Stimulated activated CD4-positive, alpha-beta T cell treated with anti-CD3 and anti-CD28 coated beads, Interleukin-1b, Interleukin-23, amount 100 ng/mL, for 1 hour (primary cell): ENCODE data around the gene MEGF9.
"Not testable (repeated sequence)": the region's sequence is repeated elsewhere in the genome, so short reads cannot be mapped to it uniquely, and the experiment has no call there.

Experiments used
- DNase-seq, 2 donors: peaks; one replicate each; pipeline ENCODE4 v3.0.0-alpha.2; 2020; ENCODE audit warnings: low read depth in 2 of 2

MEGF9 gene

GRCh38 chr9:120574473-120574872 lies 139.8 kb downstream of the MEGF9 start:
- no peak for DNase-seq

DNA sequence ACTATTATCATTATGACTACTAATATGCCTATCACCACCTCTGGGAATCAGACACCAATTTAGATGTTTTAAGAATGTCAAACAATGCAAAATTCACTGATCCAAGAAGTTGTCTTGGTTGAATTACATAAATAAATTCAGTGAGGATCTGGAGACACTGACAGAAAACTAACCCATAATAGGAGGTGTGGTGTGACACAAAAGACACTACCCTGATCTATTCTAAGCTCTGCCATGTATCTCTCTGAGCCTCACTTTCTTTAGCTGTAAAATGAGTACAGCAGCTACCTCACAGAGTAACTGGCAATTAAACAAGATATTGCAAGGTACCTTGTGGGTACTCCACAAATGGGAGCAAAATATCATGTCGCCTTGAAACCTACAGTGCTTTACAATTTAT lies 141.8 kb downstream of the MEGF9 start:
- no peak for DNase-seq

DNA sequence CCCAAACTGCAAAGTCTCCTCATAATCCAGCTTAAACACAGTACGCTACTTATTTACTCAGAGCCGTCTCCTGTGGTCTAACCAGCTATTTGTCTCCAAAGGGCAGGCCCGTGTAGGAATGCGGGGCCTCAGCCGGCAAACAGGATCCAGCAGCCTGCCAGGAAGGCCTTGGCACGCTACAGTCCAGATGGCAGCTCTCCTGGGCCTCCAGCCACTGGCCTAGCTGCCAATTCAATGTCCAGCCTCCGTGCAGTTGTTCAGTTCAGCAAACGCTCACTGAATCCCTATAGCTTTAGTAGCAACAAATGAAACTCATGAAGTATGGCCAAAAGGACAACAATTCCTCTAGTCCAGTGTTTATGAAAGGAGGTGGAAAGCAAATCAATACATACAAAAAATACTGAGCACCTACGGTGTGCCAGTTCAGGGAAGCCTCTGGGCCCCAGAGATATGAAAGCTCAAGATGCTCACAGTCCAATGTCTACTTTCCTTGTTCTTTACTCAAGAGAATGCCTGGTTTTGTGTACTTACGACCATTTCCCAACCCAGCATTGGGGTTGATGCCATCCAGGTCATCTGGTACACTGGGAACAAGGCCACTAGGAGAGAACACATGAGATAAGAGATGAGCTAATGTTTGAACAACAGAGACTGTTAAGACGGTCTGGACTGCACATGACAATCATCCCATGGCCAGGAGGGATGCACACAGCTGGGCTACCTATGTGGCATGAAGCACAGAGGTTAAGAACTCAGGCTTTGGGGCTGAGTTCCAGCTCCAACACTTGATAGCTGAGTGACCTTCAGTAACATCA lies 142.6 kb downstream of the MEGF9 start:
- no peak for DNase-seq

DNA sequence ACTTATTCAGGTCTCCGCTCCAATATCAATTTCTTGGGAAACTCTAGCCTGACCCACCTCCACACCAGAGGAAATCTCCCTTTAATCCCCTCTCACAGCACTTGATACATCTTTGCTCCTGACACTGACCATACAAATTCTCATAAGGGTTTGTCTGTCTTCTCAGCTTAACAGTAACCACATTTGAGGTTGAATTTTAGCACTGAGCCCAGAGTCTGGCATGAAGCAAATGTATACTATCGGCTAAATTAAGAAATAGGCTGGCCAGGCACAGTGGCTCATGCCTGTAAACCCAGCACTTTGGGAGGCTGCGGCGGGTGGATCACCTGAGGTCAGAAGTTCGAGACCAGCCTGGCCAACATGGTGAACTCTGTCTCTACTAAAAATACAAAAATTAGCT lies 144.0 kb downstream of the MEGF9 start:
- no peak for DNase-seq

DNA sequence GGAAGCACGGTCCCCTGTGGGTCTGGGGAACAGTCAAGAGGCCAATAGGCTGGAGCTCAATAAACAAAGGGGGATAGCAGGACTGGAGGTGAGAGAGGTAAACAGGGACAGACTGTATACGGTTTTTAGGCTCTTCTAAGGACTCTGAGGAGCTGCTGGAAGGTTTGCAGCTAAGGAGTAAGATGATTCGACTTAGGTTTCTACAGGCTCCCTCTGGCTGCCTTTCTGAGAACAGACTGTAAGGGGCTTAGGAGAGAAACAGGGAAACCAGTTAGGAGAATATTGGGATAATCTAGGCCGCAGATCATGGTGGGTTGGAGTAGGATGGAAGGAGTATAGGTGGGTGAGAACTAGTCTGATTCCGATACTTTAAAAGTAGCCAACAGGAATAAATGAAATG lies 144.7 kb downstream of the MEGF9 start:
- DNase-seq: no peak

DNA sequence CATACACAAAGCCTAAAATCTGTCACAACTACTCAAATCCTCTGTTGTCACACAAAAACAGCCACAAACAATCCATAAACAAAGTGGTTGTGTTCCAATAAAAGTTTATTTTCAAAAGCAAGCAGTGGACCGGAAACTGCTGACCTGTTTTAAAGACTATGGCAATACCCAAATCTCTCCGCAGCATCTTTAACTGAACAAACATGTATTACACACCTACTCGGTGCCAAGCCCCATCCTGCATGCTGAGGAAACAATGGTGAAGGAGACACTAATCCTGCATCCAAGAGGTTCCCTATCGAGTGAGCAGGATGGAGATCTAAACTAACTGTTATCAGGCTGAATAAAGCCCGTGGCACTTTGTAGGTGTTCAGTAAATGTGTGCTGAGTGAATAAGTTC lies 145.5 kb downstream of the MEGF9 start:
- no peak for DNase-seq

DNA sequence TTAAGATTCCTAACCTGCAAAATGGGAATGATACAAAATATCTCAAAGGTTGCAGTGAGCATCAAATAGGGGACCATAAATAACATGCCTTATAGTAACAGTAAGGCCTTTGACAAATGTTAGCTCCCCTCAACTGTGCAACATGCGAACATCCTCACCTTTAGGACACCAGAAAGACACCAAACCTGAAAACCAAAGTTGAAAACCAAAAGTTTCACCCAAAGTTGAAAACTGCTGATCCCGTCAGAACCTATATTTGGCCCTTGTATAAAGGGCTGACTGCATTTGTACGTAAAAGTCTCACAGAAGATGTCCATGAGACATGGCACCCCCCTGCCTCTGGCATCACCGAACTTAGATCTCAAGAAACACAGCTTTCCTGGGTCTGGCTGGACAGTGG lies 146.4 kb downstream of the MEGF9 start:
- no peak for DNase-seq

GRCh38 chr9:120567081-120567480 lies 147.2 kb downstream of the MEGF9 start:
- no peak for DNase-seq

- no peak for DNase-seq
These were observed 149.7 kb downstream of the MEGF9 start for GRCh38 chr9:120564589-120564988.

DNA sequence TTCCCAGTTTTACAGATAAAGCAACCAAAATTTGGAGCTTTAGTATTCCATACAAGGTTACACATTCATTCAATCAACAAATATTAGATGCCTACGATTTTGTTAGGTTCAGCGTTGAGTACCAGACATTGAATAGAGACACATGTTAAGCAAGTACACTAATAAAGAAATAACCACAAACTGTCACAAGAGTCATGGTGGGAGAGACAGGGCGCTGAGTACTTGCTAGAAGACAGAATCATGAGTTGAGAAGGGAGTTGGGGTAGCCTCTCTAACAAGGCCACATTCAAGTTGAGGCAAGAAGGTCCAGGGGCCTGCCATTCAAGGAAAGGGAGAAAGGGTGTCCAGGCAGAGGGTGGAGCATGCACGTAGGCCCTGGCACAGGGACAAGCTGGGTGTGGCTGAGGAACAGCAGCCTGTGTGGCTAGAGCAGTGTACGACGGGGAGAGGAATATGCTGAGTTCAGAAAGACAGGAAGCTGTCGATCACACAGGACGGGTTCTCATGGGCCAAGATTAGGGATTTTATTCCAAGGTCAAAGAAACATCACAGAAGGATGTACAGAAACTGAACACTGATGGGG lies 151.3 kb downstream of the MEGF9 start:
- no peak for DNase-seq

- no peak for DNase-seq
These were observed 152.6 kb downstream of the MEGF9 start for GRCh38 chr9:120561709-120562108.

DNA sequence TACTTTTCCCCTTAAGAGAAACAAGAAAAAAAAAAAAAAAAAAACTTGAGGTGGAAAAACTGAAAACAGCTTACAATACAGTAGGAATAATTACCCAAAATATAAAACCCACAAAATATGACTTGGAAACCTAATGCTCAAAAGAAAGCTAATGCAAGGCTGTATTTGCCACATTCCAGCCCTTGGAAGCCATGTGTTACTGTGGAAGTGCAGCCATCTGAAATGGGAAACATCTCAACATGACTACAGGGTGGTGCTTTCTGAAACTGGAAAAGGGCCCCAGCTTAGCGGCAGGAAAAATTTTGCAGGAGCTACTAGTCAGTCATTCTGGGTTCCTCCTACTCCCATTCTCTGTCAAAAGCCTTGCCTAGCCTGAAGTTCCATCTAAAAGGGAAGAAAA lies 154.7 kb downstream of the MEGF9 start:
- DNase-seq: no peak

DNA sequence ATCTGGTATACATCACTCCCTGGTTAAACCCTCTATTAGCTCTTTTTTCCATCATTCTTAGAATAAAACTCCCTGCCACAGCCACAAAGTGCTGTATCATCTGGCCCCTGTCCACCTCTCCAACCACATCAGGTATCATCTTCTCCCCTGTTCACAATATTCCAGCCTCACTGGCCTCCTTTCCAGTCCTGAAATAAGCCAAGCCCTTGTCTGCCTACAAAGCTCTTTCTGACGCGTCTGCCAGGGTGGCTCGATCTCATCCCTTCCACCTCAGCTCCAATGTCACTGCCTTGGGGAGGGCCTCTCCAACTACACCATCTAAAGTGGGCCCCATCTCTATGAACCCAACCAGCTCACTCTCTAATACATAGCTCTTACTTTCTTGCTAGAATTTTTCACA lies 155.8 kb downstream of the MEGF9 start:
- DNase-seq: no peak

GRCh38 chr9:120557205-120557604 lies 157.1 kb downstream of the MEGF9 start:
- no peak for DNase-seq

DNA sequence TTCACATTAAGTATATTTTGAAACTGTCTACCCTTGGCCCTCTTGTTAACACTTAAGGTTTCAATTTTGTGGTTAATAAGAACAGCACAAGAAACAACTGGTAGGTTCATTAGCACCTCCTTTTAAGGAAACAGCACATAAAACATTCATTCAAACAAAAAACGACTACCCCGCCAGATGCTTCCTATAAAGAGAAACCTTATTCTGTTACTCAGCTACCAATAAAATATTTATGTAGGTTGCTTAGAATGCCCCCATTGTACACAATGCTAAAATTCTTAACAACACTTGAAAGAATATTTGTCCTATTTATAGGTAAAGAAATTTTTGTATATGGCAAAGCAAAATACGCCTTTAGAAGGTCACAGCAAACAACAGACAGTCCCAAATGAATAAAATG lies 157.5 kb downstream of the MEGF9 start:
- no peak for DNase-seq

DNA sequence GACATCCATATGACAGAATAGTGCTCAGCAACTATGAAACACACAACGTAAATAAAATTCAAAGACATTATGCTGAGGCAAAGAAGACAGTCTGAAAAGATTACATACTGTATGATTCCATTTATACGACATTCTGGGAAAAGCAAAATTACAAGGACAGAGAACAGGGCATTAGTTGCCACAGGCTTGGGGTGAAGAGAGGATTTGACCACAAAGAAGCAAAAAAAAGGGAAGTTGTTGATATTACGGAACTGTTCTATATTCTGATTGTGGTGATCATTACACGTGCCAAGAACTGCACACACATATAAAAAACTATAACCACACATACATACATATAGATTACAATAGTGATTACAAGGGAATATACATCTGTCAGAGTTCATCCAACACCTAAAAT lies 158.4 kb downstream of the MEGF9 start:
- DNase-seq: no peak

DNA sequence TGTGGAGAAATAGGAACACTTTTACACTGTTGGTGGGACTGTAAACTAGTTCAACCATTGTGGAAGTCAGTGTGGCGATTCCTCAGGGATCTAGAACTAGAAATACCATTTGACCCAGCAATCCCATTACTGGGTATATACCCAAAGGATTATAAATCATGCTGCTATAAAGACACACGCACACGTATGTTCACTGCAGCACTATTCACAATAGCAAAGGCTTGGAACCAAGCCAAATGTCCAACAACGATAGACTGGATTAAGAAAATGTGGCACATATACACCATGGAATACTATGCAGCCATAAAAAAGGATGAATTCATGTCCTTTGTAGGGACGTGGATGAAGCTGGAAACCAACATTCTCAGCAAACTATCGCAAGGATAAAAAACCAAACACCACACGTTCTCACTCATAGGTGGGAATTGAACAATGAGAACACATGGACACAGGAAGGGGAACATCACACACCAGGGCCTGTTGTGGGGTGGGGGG lies 162.0 kb downstream of the MEGF9 start:
- DNase-seq: not testable (repeated sequence)
